Measurements from ENCODE around the gene CNNM1.

- TF ChIP-seq CTCF (IDR thresholded peaks at IDR 0.05) (no peak), POLR2AphosphoS5 (IDR thresholded peaks at IDR 0.05) (no peak), POLR2A (IDR thresholded peaks at IDR 0.05) (no peak)
These were observed 70.5 kb downstream of the CNNM1 start for GRCh38 chr10:99399664-99400063.
